Subcutaneous adipose tissue (tissue), 4 donors: ENCODE results near the gene CCL11. TPM values are rescaled to one million over a fixed set of nuclear protein-coding genes. Genes with fewer than 3 reads are reported as not detected.

Experiments
- total RNA-seq, 4 donors: library from RNA; depleted of rRNA; stranded (reverse); fragments of >200 nt; gene quantifications; one replicate each; pipeline ENCODE4 v1.1.0, GENCODE V29; 2016
- TF ChIP-seq, protein P1 (sequence below): fragments of 450-650 bp; IDR thresholded peaks from one replicate; pipeline ENCODE4 v1.5.1; 2016; ENCODE audit warnings: low read depth, mild to moderate bottlenecking, control low read depth, antibody characterized with exemption, moderate library complexity

CCL11 gene
- total RNA-seq, 4 donors from 2014 or later = not detected

DNA sequence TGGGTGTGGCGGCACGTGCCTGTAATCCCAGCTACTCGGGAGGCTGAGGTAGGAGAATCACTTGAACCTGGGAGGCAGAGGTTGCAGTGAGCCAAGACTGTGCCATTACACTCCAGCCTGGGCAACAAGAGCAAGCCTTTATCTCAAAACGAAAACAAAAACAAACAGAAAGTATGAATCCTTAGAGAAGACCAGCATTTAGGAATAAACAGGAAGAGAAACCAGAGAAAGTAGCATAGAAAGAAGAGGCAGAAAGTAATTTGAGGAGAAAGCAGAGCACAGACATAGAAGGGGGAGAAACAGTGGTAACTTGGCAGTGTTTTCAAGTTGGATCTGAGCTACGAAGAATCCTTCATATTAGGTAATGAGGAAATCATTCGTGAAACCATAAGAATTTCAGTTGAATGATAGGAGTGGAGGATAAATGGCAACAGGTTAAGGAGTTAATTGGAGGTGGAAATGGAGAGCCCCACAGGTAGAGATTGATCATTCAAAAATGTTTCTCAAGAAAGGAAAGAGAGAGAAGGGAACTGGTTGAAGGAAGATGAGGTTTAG is 40.1 kb upstream of the CCL11 start:
- TF ChIP-seq, protein P1, sequence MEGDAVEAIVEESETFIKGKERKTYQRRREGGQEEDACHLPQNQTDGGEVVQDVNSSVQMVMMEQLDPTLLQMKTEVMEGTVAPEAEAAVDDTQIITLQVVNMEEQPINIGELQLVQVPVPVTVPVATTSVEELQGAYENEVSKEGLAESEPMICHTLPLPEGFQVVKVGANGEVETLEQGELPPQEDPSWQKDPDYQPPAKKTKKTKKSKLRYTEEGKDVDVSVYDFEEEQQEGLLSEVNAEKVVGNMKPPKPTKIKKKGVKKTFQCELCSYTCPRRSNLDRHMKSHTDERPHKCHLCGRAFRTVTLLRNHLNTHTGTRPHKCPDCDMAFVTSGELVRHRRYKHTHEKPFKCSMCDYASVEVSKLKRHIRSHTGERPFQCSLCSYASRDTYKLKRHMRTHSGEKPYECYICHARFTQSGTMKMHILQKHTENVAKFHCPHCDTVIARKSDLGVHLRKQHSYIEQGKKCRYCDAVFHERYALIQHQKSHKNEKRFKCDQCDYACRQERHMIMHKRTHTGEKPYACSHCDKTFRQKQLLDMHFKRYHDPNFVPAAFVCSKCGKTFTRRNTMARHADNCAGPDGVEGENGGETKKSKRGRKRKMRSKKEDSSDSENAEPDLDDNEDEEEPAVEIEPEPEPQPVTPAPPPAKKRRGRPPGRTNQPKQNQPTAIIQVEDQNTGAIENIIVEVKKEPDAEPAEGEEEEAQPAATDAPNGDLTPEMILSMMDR = no peak

DNA sequence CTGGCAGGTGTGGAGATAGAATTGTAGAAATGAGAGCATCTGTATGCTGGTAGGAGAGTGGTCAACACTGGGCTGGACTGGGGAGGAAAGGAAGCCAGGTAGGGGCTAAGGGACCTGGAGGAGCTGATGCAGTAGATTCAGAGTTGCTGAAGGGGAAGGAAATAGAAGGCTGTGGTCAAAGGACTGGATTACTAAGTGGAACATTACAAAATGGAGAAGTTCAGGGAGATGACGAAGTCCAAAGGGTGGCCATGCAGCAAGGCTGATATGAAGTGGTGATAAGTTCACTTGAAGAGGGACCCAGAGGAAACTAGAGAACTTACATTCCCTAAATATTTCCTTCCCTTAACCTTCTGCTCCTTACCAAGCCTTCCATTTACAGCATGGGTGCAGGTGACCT is 39.1 kb upstream of the CCL11 start:
- TF ChIP-seq, protein P1 = no peak

DNA sequence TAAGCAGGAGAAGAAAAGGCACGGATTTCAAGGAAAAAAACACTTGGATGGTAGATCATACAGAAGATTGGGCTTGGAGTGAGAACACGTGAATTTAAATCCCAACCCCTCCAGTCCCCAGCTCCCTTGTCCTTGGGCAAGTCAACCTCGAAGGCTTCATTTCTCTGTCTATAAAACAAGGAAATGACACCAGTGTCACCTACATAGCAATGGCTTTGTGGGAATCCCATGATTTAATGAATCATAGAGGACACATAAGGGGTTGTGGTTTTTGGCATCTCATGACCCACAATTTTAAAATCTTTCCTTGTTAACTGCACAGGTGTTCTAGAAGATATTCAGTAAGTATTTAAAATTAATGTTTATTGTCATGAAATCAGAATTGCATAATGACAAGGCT is 38.7 kb upstream of the CCL11 start:
- TF ChIP-seq, protein P1 = no peak

DNA sequence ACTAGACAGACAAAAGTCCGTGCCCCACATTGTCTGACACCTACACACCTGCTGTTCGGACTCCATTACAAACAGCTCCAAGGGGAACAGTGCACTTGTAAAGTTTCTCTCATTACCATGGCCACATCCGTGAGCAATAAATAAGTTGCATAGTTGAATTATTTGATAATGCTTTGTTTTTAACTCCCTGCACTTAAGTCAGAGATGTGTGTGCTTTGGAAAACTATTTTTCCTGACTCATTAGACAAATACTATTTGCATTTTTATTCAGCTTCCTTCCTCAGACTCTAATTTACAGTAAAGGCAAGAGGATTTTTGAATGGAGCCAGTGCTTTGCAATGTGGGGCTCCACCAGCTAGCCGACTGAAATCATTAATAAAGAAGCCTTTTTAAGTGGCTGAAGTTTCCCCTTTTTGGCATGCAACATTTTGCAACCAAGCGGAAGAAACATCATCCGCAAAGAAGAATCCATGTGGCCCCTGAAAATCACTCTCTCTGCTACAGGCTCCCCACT is 37.0 kb upstream of the CCL11 start:
- TF ChIP-seq, protein P1 = no peak

DNA sequence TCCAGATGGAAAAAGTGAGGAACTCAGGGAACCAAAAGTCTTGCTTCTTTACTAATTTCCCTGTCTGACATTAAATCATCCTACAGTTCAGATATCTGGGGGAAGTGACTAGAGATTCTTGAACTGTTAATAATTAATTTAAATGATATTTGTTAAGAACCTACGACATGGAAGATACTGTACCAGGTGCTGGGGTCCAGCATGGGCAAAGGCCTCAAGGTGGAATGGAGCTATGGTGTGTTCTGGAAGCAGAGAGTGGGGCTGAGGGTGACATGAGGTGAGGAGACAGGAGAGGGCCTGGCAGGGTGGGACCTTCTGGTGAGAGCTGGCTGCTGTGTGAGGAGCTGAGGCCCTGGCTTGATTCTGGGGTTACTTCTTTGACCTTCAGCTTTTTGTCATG is 36.5 kb upstream of the CCL11 start:
- TF ChIP-seq, protein P1 = no peak

DNA sequence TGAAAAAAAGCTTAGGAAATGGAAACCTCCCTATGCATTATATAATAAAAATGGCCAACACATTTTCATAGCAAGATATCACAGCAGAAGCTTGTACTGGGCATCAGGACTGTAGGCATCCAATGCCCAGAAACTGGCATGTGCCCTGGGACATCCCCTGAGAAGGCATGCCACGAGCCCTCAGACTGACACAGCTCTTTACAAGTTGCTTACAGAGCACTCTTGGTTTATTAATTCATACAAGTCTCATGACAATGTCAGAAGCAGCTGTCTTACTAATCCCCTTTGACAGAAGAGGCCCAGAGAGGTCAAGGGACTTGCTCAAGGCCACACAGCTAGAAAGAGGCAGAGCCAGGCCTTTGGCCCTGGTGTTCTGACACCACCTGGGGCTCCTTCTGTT is 36.1 kb upstream of the CCL11 start:
- TF ChIP-seq, protein P1 = no peak

DNA sequence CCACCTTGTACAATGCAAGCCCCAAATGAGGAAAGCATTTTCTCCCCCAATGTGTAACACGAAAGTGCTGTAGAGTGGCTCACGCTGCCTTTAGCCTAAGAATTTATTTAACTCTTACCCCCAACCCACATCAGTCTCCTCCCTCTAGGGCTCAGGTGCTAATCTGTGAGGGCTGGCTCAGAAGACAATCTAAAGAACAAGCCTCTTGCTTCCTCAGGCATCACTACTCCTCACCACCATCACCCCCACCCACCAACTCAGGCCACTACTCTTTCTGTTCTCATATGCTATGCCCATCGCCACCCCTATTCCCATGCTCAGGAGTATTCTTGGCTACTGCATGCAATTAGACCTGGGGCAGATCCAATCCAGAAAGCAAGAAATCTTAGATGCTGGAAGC is 34.4 kb upstream of the CCL11 start:
- TF ChIP-seq, protein P1 = no peak
